ENCODE measurements around the gene PAM.

DNA sequence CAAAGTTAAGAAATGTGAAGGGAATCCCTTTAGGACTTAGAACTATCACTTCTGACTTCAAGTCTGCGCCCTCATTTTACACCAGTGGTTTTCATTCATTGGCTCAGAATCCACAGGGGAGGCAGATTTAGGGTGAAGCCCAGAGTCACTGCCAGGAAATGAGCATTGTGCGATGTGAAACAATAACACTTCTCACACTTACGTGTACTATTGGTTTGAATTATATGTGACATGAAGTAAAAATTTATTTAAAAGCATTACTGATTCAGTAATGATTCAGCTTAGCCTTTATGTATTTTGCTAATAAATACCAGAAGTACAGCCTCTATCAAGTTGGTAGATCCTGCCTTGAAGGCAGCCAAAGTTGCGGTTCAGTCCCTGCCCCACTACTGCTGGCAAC lies 98.6 kb downstream of the PAM start:
- TF ChIP-seq TAF1 (IDR thresholded peaks at IDR 0.05; ENCODE audit: borderline replicate concordance, insufficient read depth, low read length) (no peak), SIN3A (IDR thresholded peaks at IDR 0.05; ENCODE audit: borderline replicate concordance, insufficient read depth, low read length) (no peak)

Measured in PFSK-1 (cell line).